GM18508 (cell line): ENCODE data around the gene DOK5.

ENCODE experiments used
- ATAC-seq: cut with Tn5 transposase; IDR thresholded peaks from one replicate; pipeline ENCODE4 v1.9.1; 2021; ENCODE audit warnings: moderate number of reproducible peaks; ENCODE audit not compliant: insufficient read depth, unreplicated experiment

Gene DOK5

DNA sequence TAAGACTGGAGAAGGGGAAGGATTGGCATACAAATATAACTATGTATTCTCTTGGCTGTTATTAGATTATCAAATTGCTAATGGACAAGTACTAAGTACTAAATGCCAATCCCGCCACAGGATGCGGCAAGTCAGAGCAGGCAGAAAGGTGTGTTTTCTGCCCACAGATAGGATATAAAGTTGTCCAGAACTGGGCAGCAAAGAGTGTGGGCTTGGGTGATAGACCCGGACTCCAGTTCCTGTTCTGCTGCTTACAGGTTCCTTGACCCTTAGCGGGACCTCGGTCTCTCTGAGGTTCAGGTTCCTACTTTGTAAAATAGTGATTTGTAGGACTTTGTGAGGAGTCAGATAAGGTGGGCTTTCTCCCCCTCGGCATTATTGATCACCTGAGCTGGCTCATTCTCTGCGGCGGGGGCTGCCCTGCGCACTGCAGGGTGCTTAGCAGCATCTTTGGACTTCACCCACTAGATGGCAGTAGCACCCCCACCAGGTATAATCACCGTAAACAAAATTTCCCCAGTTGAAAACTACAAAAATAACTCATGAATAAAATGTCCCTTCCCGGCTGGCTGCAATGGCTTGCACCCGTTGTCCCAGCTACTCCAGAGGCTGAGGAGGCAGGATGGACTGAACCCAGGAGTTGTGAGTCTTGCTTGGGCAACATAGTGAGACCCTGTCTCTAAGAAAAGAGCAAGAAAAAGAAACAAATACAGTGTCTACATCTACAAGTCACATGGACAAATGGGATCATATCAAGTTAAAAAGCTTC, 193.1 kb downstream of the DOK5 start:
- ATAC-seq = no peak

DNA sequence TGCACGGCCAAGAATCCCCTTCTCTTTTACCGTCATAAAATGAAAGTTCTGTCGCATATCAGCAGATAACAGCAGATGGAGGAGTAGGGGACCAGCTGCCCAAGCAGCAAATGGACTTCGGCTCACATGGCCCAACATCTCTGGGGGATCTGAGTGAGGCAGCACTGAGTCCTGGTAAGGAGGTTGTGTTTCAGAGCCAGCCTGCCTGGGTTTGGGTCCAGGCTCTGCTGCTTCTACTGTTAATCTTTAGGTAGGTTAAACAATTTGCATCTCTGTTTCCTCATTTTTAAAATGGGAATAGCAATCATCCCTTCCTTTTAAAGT, 193.6 kb downstream of the DOK5 start:
- no peak for ATAC-seq

DNA sequence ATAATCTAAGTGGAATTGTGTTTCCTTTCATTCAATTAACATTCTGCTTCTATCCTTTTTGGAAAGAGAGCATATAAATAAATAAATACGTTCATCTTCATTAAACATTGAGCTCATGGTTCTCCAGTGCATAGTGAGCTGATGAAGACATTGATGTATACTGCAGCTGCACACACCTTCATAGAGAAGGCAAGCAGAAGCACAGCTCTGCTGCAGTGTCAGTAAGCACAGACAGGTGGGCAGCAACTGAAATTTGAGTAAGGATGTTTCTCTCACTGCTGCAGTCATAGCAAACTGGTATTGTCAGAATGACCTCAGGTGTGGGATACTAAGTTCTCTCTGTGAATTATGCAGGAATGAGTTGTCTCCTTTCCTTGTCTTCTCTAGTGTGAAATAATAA, 202.9 kb downstream of the DOK5 start:
- no peak for ATAC-seq

DNA sequence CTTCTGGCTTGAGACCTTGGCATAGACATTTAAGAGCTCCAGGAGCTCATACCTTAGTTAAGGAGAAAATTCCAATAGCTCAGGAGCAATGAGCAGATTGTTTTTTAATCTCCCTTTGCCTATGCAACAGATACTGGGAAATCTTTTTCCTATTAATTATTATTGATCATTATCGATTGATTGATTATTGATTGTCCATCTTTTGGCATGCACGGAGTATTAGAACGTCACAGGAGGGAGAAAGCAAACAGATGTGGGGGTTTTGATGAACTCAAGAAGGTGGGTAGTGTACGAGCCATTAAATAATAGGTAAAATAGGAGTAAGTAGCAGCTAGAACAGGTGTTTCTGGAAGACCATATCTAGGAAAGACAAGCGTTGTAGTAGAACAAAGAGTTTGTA, 205.0 kb downstream of the DOK5 start:
- no peak for ATAC-seq

DNA sequence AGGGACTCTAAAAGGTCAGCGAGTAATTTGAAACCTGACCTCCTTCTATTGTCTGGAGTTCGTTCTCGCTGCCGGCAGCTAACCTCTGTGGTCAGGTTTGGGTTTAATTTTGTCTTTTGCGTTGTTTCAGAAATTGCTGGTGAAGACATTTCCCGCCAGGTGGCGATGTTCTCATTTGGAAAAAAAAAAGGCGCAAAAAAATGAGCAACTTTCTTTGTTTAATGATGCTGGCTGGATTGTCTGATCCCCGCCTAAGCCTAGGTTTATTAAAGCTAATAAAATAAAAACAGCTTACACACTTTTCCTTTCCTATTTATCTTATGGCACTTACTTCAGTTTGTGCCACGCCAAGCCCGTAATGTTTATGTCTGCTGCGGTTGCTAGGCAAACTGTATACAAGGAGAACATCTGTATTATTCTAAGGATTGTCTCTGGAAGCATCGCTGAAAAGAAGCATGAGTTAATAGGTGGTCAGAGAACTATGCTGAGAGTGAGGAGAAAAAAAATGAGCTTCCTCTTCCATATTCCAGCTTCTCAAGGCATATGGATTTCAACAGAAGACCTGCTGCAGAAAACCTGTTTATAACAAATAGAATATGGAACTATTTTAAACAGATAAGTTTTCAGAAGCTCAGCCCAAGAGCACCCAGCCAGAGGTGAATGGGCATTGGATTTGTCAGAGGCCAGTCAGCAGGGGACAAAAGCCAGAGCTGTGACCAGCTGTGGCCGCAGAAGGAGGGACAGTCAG, 205.7 kb downstream of the DOK5 start:
- no peak for ATAC-seq

DNA sequence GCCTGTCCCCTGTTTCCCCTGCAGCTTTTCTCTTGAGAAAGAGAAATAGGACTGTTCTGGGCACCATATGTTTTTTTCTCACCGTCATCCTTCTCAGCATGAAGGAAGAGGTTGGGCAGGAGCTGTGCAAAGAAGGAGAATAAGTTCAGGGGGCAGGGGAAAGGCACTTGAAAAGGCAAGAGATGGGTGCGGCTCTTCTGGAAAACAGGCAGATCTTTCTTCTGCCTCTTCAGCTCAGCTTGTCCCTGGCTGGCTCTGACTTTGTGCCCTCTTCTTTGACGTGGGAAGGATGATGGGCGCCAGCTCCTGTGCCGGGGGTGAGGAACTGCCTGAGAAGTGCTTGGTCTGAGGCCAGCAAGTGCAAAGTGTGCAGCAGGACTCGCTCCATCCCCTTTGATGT, 206.5 kb downstream of the DOK5 start:
- no peak for ATAC-seq

DNA sequence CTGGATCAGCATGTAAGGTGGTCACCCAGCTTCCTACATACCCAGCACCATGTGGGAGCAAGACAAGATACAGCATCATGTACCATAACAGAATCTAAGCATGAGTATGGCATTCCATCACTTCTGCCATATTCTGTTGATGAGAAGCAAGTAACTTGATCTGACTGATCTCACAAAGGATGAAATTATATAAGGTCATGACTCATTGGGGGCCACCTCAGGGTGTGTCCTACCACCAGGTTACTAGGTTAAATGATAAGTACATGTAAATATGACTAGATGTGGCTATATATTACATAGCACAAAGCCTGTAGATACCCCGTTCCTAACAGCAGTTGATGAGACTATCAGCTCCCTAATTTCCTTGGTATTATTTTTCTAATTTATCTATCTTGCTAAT, 213.1 kb downstream of the DOK5 start:
- no peak for ATAC-seq

DNA sequence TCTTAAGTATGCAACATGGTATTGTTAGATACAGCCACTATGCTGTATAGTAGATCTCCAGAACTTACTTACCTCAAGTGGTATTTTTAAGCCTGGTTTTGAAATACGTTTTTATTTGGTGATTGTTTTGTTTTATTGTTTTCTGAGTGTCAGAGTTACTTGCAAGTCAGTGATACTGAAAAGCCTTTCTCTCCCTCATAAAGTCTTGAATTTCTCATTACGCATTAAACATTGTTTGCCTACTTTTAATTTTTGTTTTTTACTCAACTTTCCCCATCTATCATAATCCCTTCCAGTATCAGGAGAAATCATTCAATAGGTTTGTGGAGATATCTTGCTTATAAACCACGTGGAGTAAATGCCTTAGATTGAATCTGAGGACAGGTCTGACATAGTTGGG, 214.9 kb downstream of the DOK5 start:
- ATAC-seq = no peak

DNA sequence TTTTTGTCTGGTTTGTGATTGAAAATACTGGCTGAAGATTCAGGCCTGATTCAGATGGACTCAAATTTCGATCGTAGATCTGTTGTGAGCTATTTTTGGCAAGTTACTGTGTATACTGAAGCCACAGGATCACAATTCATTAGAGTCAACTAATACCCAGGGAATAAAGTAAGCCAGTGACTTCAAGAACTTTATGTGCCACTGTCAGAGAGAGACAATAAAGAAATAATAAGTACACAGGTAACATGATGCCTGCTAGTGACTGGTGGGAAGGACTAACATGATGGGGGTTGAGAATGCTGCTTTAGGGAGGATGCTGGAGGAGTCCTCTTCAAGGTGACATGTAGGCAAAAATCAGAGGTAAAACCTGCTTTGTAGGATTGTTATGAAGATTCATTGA, 215.9 kb downstream of the DOK5 start:
- no peak for ATAC-seq

DNA sequence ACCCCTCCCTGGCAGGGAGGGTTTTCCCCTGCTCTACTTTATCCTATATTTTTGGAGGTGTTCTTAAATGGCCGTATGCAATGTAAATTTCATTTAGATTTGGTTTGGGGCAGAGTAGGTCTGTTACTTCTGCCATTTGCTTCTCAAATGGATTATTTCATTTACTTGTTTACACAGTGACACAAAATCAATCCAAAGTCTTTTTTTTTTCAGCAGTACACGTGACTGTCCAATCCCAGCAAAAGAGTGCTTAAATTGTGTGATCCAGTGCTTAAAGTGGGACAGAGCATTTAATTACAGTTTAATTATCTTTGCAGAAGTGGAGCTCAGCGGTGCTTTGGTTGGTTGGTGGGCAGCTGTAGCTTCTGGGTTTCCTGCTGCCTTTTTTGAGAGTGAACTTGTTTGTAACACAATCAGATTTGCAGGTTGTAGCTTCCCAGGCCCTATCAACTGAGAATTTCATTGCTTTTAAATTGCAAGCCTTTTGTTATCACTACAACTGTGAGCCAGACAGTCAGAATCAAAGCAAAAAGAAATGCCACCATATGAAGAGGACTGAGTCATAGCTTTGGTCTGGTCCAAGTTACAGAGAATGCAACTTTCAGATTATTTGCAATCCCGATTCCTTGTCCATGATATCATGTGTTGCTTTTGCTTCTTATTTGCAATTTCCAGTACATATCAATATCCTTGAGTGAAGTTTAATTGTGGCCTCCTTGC, 216.9 kb downstream of the DOK5 start:
- no peak for ATAC-seq

DNA sequence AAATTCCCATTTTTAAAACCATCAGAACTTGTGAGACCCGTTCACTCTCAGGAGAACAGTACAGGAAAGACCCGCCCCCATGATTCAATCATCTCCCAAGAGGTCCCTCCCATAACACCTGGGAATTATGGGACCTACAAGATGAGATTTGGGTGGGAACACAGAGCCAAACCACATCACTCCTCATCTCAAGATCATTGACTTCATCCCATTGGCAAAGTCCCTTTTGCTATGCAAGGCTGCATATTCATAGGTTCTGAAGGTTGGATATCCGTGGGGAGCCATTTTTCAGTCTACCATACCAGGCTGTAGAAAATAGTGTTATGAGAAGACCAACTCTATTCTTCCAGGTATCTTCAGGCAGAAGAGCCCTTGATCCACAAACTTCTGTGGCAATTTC, 219.1 kb downstream of the DOK5 start:
- no peak for ATAC-seq

DNA sequence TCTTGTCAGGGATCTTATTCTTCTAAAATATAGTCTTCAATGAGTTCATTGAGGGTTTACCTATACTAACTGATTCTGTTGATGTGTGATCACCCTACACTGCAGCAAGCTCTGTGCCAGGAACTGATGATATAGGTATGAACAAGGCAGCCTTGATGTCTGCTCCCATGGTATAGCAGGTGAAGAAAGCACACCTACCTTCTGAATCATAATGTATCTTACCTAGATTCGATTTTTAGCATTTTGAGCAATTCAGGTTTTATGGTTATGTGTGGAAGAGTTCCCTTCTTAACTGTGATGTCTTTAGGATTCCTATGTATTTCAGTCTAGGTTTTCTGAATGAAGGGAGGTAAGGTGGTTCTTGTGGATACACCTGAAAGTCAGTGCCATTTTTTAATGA, 223.0 kb downstream of the DOK5 start:
- no peak for ATAC-seq
